ENCODE measurements around the gene MXD1. TPM values are rescaled to one million over a fixed set of nuclear protein-coding genes. Genes with fewer than 3 reads are reported as not detected.
"Not testable (repeated sequence)": the region's sequence is repeated elsewhere in the genome, so short reads cannot be mapped to it uniquely, and the experiment has no call there.

The MXD1 gene, protein sequence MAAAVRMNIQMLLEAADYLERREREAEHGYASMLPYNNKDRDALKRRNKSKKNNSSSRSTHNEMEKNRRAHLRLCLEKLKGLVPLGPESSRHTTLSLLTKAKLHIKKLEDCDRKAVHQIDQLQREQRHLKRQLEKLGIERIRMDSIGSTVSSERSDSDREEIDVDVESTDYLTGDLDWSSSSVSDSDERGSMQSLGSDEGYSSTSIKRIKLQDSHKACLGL
- 19.4 TPM for total RNA-seq

DNA sequence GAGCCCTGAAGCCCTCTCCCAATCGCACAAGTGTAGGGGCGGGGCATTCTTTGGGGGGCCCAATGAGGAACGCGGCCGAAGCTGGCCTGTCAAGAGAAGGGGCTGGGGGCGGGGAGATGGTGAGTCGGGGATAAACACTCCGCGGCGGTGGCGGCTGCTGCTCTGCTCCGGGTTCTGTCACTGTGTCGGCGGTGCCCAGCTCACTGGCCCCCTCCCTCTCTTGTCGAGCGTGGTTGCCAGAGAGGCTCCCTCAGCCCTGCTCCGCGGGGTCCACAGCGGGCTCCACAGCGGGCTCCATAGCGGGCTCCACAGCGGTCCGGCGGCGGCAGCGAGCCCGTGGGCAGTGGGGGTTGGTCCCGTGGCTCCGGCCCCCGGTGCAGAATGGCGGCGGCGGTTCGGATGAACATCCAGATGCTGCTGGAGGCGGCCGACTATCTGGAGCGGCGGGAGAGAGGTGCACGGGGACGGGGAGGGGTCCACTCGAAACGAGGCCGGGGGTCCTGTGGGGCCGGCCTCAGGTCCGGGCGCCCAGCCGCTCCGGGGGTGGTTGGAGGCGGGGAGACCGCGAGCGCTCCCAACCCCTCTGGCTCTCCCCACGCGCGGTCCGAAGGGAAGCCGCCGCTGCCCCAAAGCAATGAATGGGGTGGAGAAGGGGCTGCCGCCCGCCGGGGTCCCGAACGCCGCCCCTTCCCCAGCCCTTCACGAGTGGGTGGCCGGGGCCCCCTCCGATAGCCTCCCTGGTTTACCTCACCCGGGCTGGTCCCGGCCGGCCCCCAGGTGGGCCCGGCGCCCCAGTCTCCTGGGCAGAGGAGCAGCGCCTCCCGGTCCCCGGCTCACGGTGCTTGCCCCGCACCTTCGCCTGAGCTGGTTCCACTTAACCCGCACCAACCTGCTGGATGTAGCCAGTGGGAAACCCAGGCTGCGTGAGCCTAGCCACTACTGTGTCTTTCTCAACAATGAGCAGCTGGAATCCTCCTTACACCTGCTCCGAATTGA is at the start of gene MXD1:
Gene MXD1, plus strand, starts transcription at position 160 of the 996 bp plus-strand sequence. Its CDS starts 222 bp downstream, at position 382.
- no peak for DNase-seq (ENCODE audit: low read depth in 2 of 3, low spot score in 2 of 3)

DNA sequence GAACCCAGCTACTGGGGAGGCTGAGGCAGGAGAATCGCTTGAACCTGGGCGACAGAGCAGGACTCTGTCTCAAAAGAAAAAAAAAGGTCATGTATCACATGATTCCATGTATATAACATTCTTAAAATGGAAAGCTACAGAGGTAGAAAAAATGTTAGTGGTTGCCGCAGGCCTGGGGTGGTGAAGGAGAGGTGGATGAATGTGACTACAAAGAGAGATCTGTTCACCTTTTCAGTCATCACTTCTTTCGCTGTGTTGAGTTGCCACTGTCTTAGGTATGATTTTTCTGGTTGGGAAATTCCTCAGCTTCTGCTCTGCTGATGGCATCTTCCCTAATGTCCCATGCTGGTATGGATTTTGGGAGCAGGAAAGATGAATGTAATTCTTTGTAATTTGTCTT is 26.5 kb upstream of the MXD1 start:
- DNase-seq (ENCODE audit: low read depth in 2 of 3, low spot score in 2 of 3) = no peak

DNA sequence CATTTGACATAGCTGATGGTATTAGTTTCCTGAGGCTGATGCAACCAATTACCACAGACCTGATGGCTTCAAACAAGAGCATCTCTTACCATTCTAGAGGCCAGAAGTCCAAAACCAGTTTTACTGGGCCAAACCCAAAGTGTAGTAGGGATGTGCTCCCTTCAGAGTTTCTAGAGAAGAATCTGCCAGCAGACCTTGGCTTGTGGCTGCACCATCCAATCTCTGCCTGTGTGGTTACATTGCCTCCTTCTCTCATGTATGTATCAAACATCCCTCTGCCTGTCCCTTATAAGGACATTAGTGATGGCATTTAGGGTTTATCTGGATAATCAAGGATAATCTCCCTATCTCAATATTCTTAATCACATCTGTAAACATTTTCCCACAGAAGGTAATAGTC is 25.6 kb upstream of the MXD1 start:
- no peak for DNase-seq (ENCODE audit: low read depth in 2 of 3, low spot score in 2 of 3)

DNA sequence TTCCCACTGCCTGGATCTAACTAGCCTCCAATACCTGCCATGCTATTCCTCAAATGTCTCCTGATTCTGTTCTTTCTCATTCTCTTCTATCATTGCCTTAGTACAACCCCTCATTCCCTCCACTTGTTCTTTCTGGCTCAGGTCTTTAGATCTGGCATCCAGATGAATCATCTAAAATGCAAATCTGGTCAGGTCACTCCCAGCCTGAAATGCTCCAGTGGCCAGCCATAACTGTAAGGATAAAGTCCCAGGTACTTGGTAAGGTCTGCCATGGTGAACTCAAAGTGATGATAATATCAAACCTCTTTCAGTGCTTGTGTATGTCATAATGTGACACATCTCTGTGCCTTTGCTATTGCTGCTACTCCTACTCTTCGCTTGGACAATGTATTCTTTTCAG is 24.0 kb upstream of the MXD1 start:
- DNase-seq (ENCODE audit: low read depth in 2 of 3, low spot score in 2 of 3) = no peak

DNA sequence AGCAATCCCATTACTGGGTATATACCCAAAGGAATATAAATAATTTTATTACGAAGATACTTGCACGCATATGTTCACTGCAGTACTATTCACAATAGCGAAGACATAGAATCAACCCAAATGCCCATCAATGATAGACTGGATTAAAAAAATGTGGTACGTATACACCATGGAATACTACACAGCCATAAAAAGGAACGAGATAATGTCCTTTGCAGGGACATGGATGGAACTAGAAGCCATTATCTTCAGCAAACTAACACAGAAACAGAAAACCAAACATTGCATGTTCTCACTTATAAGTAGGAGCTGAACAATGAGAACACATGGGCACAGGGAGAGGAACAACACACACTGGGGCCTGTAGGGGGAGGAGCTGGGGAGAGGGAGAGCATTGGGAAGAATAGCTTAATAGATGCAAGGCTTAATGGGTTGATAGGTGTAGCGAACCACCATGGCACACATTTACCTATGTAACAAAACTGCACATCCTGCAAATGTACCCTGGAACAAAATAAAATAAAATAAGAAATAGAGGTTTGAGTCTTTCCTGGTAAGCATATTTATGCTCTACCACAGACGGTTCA is 22.0 kb upstream of the MXD1 start:
- not testable (repeated sequence) for DNase-seq (ENCODE audit: low read depth in 2 of 3, low spot score in 2 of 3)

DNA sequence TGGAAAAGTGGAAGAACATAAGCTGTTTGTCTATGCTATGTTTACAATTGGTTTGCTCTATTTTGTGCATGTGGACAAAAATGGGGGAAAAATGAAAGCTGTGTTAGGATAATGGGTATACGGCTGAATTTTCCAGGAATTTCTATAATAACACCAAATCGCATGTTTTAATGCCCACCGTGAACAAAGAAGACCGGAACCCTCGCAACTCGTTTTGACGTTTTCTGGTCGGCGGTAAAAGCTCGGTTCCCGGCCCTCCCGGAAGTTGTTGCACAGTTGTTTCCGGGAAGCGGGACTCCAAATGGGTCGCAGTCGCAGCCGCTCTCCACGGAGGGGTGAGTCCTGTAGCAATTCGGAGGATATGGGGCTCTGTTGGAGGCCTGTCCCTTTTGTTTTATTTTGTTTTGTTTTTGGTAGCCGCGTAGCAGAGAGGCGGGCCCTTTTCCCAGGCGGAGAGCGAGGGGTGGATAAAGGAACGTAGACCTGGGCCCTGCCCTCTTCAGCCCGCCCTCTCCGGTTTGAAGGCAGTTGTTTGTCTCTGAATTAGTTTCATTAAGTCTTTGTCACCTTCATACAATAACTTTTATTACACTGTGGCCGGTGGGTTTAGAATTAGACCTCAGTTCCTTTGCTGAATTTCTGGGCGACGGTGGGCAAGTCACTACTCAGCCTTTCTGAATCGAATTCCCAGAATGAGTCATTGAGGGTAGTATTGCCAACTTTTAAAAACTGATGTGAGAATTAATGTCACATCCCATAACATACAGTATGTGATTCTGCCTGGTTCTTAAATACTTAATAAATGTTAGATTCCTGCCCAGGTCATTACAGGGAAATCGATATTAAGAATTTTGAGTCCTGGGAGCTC is 21.0 kb upstream of the MXD1 start, which contains the start of gene SNRNP27:
Gene SNRNP27, plus strand, starts transcription at position 273 of the 868 bp plus-strand sequence. Its CDS starts 29 bp downstream, at position 302.
- peak; percentile 52 to 79 (median 62) for DNase-seq (ENCODE audit: low read depth in 2 of 3, low spot score in 2 of 3)

DNA sequence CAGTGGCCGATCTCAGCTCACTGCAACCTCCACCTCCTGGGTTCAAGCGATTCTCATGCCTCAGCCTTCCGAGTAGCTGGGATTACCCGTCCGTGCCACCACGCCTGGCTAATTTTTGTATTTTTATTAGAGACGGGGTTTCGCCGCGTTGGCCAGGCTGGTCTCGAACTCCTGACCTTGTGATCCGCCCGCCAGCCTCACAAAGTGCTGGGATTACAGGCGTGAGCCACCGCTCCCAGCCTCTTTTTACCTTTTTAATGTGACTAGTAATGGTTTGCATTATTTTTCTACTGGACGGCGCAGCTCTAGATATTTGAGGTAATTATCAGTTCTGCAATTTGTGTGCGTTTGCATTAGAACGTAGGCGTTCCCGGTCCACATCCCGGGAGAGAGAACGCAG is 20.2 kb upstream of the MXD1 start:
- DNase-seq (ENCODE audit: low read depth in 2 of 3, low spot score in 2 of 3) = not testable (repeated sequence)

DNA sequence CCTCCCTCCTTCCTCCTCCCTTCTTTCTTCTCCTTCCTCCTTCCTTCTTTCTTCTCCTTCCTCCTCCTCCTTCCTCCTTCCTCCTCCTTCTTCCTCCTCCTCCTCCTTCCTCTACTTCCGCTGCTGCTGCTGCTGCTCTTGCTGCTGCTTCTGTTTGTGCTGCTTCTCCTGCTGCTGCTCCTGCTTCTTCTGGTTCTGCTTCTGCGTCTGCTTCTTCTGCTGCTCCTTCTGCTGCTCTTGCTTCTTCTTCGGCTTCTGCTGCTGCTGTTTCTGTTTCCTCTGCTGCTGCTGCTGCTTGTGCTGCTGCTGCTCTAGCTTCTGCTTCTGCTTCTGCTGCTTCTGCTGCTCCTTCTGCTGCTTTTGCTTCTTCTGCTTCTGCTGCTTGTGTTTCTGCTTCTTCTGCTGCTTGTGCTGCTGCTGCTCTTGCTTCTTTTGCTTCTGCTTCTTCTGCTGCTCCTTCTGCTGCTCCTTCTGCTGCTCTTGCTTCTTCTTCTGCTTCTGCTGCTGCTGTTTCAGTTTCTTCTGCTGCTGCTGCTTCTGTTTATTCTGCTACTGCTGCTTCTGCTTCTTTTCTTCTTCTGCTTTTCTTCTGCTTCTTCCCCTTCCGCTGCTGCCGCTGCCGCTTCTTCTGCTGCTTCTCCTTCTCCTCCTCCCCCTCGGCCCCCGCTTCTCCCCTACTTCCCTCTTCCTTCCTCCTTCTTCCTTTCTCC is 12.5 kb upstream of the MXD1 start:
- DNase-seq (ENCODE audit: low read depth in 2 of 3, low spot score in 2 of 3) = peak in 2 of 3 donors; percentile 54 to 56

DNA sequence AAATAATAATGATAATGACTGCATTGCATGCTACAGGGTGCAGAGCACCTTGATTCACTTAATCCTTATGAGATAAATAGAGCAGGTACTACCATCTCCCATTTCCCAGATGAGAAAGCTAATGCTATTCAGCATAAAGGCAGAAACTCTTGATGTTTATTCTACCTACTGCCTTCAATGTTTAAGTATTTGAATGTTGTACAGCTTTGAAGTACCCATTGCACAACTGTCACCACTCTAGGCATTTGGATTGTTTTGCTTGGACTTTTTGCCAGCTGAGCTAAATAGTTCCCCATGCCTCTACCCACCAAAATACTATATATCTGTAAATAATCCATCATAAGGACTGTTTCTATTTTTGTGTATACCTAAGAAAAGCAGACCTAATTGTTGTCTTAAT is 7.7 kb upstream of the MXD1 start:
- DNase-seq (ENCODE audit: low read depth in 2 of 3, low spot score in 2 of 3) = no peak

DNA sequence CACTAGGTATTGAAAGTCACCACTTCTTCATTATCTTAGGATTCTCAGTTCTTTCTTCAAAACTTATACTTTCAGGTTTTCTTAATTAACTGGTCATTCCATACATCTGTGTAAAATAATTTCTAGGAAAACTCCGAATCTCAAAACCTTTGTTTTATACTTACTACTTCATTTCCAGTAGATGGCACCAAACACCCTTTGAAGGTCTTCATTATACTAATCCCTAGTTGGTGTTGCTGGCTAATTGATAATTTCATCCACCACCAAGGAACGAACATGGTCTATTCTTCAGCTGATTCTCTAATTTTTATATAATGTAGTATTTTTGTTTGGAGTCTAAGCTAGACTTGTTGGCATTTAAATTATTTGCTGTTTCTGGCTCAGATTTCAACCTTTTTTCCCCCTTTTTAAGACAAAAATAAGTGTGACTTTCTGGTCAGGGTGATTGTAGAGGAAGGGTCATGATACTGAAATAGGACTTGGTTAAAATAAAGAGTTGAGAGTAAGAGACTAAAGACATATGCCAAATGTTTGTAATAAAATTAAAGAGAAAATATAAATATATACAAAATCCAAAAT is 2.8 kb upstream of the MXD1 start:
- DNase-seq (ENCODE audit: low read depth in 2 of 3, low spot score in 2 of 3) = peak in 2 of 3 donors; percentile 65 to 79

DNA sequence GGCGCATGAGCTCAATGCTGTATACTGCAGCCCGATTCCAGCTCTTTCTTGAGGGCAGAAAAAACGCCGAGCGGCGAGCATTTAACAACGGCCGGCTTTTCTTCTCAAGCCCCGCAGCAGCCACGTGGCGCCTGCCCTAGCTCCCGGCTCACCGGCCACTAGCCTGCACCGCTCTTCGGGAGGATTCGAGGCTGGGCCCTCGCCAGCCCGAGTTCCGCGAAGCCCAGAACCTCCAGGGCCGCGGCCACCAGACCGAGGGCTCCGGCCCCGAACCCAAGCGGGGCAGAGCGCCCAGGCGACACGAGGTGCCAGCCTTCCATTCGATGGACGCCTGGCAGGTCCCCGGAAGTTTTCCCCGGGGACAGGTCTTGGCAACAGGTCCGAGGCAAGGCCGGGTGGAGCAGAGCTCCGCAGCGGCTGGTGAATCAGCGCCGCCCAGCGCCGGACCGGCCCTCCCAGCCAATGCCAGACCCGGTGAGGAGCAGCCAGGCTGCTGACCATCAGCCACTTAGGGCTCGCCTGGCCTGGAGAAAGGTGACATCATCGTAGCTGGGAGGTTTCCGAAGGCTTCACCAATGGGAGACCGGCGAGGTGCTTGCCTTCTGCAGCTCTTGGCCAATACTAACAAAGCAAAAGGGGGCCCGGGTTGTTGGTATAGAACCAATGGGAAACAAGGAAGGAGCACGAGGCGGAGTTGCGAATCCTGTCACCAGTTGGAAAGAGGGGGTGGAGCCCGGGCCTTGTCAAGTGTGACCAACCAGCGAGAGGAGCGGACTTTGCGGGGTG is 552 bp upstream of the MXD1 start:
- DNase-seq (ENCODE audit: low read depth in 2 of 3, low spot score in 2 of 3) = peak; percentile 95 to 100 (median 100)

DNA sequence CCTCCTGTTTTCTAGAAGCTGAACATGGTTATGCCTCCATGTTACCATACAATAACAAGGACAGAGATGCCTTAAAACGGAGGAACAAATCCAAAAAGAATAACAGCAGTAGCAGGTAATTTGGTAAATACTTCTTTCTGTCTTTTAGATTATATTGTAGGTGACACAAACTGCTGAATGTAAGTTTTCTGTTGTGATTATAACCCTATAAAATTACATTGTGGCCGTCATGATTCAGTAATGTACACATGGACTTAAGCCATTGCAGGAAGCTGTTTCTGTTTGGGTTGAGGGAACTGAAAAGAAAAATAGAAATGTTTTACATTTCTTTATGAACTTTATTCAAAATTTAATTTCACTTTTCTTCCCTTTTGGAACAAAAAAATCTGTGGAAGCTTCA is 1.2 kb downstream of the MXD1 start:
- DNase-seq (ENCODE audit: low read depth in 2 of 3, low spot score in 2 of 3) = no peak

DNA sequence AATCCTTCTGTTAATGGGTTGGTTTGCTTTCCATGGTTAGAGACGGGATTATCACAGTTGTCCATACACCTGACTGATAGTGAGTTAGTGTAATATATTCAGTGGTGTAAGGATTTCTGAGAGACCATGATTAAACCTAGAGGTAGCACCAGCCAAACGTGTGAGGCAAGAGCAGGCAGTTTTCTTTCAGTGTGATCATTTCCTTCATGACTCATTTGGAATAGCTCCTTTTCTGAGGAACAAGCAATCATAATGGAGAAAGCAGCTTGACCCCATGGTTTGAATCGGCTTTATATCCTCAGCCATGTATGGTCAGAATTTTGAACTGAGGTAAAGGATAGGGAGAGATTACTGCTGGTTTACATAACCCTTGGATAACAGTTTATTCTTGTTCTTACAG is 2.9 kb downstream of the MXD1 start:
- DNase-seq (ENCODE audit: low read depth in 2 of 3, low spot score in 2 of 3) = no peak

DNA sequence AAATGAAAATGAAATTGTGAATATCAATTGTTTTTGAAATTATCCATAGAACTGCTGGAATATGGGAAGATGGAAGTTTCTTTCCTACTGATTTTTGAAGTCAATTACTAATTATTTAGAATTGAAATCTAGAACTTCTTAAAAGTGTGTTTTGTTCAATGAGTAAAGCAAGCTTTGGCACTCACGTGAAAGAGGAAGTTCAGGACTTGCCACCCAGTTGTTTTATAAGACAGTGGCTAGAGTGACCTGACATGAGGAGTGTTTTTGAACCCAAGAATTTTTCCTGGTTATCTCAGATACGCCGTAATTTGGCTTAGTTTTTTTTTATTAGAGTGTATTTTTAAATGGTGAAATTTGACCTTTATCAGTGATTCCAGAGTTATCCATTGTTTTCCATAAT is 3.5 kb downstream of the MXD1 start:
- peak in 1 of 3 donors; percentile 43 for DNase-seq (ENCODE audit: low read depth in 2 of 3, low spot score in 2 of 3)

DNA sequence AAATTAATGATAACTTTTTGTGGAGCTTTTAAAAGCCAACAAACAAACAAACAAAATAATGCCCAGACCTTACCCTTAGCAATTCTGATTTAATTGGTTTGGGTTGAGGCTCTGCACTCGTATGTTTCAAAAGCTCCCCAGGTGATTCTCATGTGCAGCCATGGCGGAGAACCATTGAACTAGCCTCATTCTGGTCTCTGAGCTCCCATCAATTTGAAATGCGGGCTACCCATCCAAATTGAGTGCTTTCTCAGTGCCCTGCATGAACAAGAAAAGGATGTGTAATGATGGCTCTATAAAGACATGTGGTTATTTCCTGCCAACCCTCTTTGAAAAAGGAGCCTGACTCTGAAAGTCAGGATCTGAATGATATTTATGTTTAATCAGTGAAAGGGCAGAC is 8.2 kb downstream of the MXD1 start:
- DNase-seq (ENCODE audit: low read depth in 2 of 3, low spot score in 2 of 3) = no peak

DNA sequence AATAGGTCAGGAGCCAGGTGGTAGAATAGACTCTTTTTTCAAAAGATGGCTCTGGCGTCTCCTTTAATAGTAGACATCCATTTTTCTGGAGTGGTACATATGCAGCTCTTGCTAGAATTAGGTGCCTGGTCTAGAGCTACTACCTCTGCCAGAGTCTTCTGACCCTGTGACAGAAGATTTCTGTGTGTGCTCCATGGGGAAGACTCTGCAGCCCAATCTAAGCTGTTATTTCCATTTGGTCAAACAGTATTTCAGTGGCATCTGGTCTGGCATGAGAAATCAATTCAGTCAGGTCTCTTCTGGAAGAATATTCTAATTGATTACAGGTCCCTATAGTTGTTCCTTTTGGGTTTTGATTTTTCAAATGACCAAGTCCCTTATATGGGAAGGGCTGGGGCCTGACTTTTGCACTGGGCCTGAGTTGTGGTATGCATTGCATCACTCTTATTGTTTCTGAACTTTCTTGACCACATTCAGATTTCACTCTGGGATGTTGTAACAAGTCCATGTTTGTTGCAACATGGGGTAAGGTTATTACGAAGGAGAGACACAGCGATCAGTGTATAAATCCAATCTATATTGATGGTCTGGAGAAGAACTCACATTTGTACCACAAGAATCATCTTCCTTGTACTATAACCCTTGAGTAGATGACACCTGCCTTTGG is 12.1 kb downstream of the MXD1 start:
- DNase-seq (ENCODE audit: low read depth in 2 of 3, low spot score in 2 of 3) = no peak

DNA sequence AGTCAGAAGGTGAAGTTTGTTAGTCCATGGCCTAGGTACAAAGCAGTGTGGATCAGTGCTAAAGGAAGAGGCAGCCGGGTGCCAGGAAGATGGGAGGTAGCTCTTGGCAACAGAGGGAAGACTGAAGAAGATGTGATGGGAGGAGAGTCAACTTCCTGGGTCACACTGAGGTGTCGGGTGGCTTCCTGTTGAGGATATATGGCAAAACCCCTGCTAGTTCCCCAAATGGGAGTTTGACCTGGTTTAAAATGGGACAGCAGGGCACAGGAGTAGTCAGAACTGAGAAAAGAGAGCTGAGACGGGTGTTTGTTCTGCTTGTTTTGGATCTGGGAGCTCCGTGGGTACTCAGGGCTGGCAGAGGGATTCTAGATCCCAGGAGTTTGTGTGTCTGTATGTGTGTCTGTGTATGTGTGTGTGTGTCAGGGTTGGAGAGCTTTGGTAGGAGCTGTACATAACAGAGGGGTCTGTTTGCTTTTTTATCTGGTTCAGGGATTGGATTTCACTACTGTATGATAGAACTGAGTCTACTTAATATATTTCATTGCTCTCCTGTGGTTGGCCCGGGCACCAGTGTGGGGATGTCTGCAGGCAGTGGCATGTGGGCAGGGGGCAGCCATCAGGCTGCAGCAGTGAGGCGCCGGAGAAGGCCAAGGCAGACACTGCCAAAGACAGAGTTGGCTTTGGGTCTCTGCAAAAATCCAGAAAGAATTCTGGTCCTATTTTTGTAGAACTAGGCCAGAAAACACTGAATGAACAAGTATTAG is 17.1 kb downstream of the MXD1 start:
- no peak for DNase-seq (ENCODE audit: low read depth in 2 of 3, low spot score in 2 of 3)

All from hematopoietic multipotent progenitor cell (in vitro differentiated cells).